HepG2 (cell line): ENCODE measurements around the gene CST11.

Source experiments
- CTCF ChIP-seq: sonication (generic); formaldehyde crosslinking; IDR thresholded peaks from 2 replicates; pipeline ENCODE4 v1.5.0; 2020; ENCODE audit warnings: mild to moderate bottlenecking, missing genetic modification reagents, moderate library complexity
- DMAP1 ChIP-seq: IDR thresholded peaks from 2 replicates; pipeline ENCODE4 v1.6.1; 2016
- GTF2F1 ChIP-seq: fragments of 150-350 bp; IDR thresholded peaks from 2 replicates; pipeline ENCODE4 v1.6.1; 2014; ENCODE audit warnings: low read length
- RARG ChIP-seq: sonication (generic); formaldehyde crosslinking; IDR thresholded peaks from 2 replicates; pipeline ENCODE4 v1.4.0; 2020; ENCODE audit warnings: low read depth, mild to moderate bottlenecking, missing genetic modification reagents
- SOX5 ChIP-seq: IDR thresholded peaks from 2 replicates; pipeline ENCODE4 v1.6.1; 2016; ENCODE audit warnings: borderline replicate concordance
- ZBTB44 ChIP-seq: sonication (generic); formaldehyde crosslinking; IDR thresholded peaks from 2 replicates; pipeline ENCODE4 v1.4.0; 2020; ENCODE audit warnings: missing genetic modification reagents
- ZNF253 ChIP-seq: sonication (generic); formaldehyde crosslinking; IDR thresholded peaks from 2 replicates; pipeline ENCODE4 v1.8.0; 2022; ENCODE audit warnings: mild to moderate bottlenecking, missing genetic modification reagents, borderline replicate concordance
- ZNF274 ChIP-seq: sonication (generic); formaldehyde crosslinking; IDR thresholded peaks from 2 replicates; pipeline ENCODE4 v1.5.1; 2020; ENCODE audit warnings: mild to moderate bottlenecking, missing genetic modification reagents
- ZNF3 ChIP-seq: IDR thresholded peaks from 2 replicates; pipeline ENCODE4 v1.7.0; 2017; ENCODE audit warnings: inconsistent platforms
- ZNF431 ChIP-seq: sonication (generic); formaldehyde crosslinking; IDR thresholded peaks from 2 replicates; pipeline ENCODE4 v1.9.0; 2022; ENCODE audit warnings: missing genetic modification reagents, low read depth, mild to moderate bottlenecking, borderline replicate concordance
- ZNF780A ChIP-seq: sonication (generic); formaldehyde crosslinking; IDR thresholded peaks from 2 replicates; pipeline ENCODE4 v1.8.0; 2022; ENCODE audit warnings: mild to moderate bottlenecking, missing genetic modification reagents, moderate library complexity
- TF ChIP-seq, protein P1 (sequence below): sonication (generic); formaldehyde crosslinking; IDR thresholded peaks from 2 replicates; pipeline ENCODE4 v1.8.1; 2023; ENCODE audit warnings: mild to moderate bottlenecking, missing genetic modification reagents, borderline replicate concordance
- TF ChIP-seq, protein P2 (sequence below): IDR thresholded peaks from 2 replicates; pipeline ENCODE4 v1.6.1; 2016

- no peak for TF ChIP-seq ZNF780A (CRISPR knock-in tag)
- TF ChIP-seq RARG, result no peak
- TF ChIP-seq ZNF431 (CRISPR knock-in tag), result no peak
- no peak for TF ChIP-seq CTCF
- TF ChIP-seq GTF2F1, result no peak
- TF ChIP-seq ZBTB44 (CRISPR knock-in tag), result no peak
- TF ChIP-seq, protein P1, sequence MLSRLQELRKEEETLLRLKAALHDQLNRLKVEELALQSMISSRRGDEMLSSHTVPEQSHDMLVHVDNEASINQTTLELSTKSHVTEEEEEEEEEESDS (CRISPR knock-in tag), result no peak
- no peak for TF ChIP-seq DMAP1 (CRISPR knock-in tag)
- TF ChIP-seq ZNF274 (CRISPR knock-in tag), result no peak
- TF ChIP-seq, protein P2, sequence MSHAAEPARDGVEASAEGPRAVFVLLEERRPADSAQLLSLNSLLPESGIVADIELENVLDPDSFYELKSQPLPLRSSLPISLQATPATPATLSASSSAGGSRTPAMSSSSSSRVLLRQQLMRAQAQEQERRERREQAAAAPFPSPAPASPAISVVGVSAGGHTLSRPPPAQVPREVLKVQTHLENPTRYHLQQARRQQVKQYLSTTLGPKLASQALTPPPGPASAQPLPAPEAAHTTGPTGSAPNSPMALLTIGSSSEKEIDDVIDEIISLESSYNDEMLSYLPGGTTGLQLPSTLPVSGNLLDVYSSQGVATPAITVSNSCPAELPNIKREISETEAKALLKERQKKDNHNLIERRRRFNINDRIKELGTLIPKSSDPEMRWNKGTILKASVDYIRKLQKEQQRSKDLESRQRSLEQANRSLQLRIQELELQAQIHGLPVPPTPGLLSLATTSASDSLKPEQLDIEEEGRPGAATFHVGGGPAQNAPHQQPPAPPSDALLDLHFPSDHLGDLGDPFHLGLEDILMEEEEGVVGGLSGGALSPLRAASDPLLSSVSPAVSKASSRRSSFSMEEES, result no peak
- TF ChIP-seq ZNF3 (CRISPR knock-in tag), result no peak
- no peak for TF ChIP-seq SOX5
- TF ChIP-seq ZNF253 (CRISPR knock-in tag), result no peak
Observed at GRCh38 chr20:23488470-23488869, 35.8 kb upstream of the CST11 start.
